ENCODE data around the gene ROBO2. TPM values are rescaled to one million over a fixed set of nuclear protein-coding genes. Genes with fewer than 3 reads are reported as not detected.

Gene ROBO2
- total RNA-seq, 4 donors from 2014 or later: 0.16 to 4.0 (median 1.3) TPM

DNA sequence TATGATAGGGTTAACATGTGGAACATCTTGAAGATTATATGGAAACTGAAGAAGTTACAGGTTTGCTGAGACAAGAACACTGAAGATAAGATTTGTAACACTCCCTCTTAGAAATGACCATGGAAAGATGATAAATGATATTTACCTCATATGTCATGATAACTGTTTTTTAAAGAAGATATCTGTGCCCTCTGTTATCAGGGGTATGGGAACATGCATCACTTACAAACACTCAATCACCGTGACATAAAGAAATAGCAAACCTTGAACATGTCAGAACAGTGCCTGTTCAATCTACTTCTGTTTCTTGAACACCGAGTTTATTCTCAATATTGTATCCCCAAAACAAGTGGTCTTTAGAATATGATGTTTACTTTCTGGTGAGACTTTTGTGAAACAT, 149.4 kb downstream of the ROBO2 start:
- TF ChIP-seq, protein P1, sequence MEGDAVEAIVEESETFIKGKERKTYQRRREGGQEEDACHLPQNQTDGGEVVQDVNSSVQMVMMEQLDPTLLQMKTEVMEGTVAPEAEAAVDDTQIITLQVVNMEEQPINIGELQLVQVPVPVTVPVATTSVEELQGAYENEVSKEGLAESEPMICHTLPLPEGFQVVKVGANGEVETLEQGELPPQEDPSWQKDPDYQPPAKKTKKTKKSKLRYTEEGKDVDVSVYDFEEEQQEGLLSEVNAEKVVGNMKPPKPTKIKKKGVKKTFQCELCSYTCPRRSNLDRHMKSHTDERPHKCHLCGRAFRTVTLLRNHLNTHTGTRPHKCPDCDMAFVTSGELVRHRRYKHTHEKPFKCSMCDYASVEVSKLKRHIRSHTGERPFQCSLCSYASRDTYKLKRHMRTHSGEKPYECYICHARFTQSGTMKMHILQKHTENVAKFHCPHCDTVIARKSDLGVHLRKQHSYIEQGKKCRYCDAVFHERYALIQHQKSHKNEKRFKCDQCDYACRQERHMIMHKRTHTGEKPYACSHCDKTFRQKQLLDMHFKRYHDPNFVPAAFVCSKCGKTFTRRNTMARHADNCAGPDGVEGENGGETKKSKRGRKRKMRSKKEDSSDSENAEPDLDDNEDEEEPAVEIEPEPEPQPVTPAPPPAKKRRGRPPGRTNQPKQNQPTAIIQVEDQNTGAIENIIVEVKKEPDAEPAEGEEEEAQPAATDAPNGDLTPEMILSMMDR (IDR thresholded peaks at IDR 0.05; ENCODE audit: low read depth): no peak

DNA sequence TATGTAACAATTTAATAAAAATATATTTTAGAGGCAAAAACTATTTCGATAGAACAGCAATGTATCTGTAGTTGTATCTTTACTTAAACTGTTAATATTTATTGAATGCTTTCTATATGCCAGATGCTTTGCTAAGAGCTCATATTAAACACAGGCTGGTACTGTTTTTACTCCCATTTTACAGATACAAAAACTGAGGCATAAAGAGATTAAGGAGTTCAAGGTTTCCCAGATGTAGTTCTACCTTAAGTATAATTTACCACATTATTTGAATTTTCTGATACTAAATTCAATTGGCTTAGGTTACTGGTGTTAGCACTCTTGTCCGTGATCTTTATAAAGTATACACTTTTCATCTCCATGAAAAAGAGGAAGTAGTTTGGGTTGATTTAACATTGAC, 149.8 kb downstream of the ROBO2 start:
- TF ChIP-seq, protein P1 (IDR thresholded peaks at IDR 0.05; ENCODE audit: low read depth): no peak

DNA sequence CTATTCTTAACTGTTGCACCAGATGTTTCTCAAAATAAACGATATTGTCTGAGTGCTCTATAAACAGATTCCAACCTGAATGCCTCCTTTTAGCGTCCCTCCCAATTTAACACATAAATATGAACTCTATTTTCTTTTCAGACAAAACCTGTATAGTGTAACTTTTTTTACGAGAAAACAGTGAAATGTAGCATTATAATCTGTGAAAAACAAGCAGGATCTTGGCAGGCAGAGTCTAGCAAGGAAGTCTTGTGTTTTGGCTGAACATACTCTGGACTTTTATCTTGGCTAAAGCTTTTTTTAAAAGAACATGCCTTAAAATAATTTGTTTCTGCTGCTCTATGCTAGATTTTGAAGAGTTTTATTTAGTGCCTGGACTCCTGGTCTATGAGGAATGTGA, 150.5 kb downstream of the ROBO2 start:
- TF ChIP-seq, protein P1 (IDR thresholded peaks at IDR 0.05; ENCODE audit: low read depth): no peak

DNA sequence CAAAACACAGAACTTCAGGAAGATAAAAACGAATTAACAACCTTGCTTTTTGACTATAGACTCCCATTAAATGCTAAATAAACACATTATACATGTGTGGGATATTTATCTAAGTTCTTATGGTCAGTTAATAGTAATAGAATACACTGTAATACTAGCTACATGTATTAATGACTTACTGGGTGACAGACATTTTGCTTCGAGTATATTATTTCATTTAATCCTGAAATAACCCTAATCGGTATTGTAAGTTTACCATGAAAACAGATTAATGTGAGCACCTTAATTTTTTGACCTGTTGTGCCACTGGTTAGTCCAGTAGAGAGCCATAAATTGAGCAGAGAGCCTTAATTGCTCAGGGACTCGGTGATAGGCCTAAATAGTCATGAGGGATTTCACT, 151.1 kb downstream of the ROBO2 start:
- TF ChIP-seq, protein P1 (IDR thresholded peaks at IDR 0.05; ENCODE audit: low read depth): no peak

DNA sequence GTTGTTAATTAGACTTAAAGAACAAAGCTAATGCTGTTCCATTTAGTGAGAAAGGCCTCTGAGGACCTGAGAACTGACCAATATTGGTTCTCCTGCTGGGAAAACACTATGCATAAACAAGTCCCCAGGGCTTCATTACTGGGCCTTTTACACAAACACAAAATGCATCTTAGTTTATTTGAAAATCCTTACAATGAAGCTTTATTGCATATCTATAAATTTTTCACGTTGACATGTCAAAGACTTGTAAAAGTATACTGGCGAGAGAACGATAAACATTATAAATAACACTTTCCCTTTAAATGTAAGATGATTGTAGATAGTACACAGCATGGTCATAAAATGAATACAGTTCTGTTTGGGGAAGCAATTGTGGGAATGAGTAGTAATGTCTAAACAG, 151.7 kb downstream of the ROBO2 start:
- TF ChIP-seq, protein P1 (IDR thresholded peaks at IDR 0.05; ENCODE audit: low read depth): no peak

DNA sequence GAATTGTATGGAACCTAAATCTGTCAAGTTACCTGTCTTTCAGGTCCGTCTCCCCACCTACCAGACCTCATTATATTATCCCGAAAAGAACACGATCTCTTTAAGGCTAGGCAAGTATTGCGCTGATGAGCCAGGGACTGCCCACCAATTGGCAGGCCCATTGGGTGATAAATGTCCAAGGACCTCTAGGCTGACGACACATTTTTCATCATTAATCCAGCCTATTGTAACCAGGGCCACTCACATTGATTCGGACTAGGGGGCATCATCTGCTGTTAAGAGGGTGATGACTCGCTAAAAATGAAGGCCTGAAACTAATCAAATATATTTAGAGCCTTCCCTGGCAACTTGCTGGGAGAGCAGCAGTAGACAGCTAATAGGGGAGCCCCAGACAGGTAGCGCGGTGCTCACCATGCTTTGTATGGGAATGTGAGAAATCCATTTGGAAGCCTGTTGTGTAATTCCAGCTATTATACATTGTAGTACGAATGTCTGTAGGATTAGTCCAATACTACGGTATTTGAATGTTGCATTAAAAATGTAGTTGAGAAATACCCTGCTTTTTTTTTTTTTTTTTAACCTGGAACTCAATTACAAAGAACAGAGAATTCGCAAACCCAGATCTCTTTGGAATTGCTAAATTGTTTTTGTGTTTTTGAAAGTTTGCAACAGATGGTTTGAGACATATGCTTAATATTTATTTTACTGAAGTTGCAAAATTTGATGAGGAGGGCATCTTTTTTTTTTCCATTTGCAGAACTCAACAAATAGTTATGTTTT, 156.1 kb downstream of the ROBO2 start:
- TF ChIP-seq, protein P1 (IDR thresholded peaks at IDR 0.05; ENCODE audit: low read depth): no peak

DNA sequence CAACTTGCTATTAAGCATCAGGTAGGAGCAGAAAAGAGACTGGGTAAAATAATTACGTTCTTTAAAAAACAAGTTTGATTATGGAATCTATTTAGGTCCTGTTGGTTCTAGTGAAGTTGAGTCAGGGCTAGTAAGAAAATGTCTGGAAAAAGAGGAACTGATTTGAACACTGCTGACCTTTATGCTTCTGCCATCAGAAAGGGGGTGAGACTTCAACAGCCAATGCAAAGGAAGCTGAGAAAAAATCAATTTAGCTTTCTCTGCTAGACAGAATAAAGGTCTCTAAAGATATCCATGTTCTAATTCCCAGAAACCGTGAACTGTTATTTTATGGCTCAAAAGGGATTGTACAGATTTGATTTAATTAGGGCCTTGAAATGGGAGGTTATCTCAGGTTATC, 157.5 kb downstream of the ROBO2 start:
- TF ChIP-seq, protein P1 (IDR thresholded peaks at IDR 0.05; ENCODE audit: low read depth): no peak

Measured in subcutaneous adipose tissue (tissue), 4 donors.